Measurements from ENCODE around the gene NISCH.

GRCh38 chr3:52524258-52524751 lies 68.9 kb downstream of the NISCH start:
- no peak for TF ChIP-seq TBP (IDR thresholded peaks at IDR 0.05; ENCODE audit: low read depth, low read length)
- TF ChIP-seq EP300 (IDR thresholded peaks at IDR 0.05; ENCODE audit: borderline replicate concordance in 1 of 2, low read depth in 2 of 2, low read length in 2 of 2), result no peak

Data from H1 (cell line).